Measurements from ENCODE around the gene PLSCR4. TPM values are rescaled to one million over a fixed set of nuclear protein-coding genes. Genes with fewer than 3 reads are reported as not detected.

The PLSCR4 gene
- total RNA-seq, 2 experiments from 2014 or later: not detected

- ChIA-PET POLR2A (interaction anchor here (1.7 kb wide), 1 partner anchor 10 kb away, joined by 8 read pairs; no protein-coding TSS in a partner anchor), CTCF (ENCODE audit: unreplicated experiment) (no interaction called here)
- TF ChIP-seq EZH2phosphoT487 (IDR thresholded peaks at IDR 0.05; ENCODE audit: borderline replicate concordance, low read depth, low read length): no peak
- no peak for TF ChIP-seq CTCF (conservative IDR thresholded peaks at IDR 0.05; ENCODE audit: low read length)
- no peaks in the 10 kb centered on the region for H3K9me3 ChIP-seq (ENCODE audit: low read length)
- no peak overlapping the region for H2AFZ ChIP-seq (ENCODE audit: low read length)
- no peak for DNase-seq (ENCODE audit: low spot score)
- no peak overlapping the region for H3K4me3 ChIP-seq (ENCODE audit: low read depth, low read length, poor library complexity, severe bottlenecking)
- no peaks in the 10 kb centered on the region for H3K36me3 ChIP-seq (ENCODE audit: insufficient read depth, low read length)
- intact Hi-C loops (cut with micrococcal nuclease; ENCODE audit: unreplicated experiment): no loop called here
- no peaks in the 10 kb centered on the region for H3K4me1 ChIP-seq (ENCODE audit: insufficient read depth, low read length, poor library complexity, severe bottlenecking)
- H3K79me2 ChIP-seq (ENCODE audit: insufficient read depth, low read depth, low read length): no peaks in the 10 kb centered on the region
- H4K20me1 ChIP-seq (ENCODE audit: insufficient read depth, low read length): no peaks in the 10 kb centered on the region
- no TSS peak for BruUV-seq (replicated peaks)
- H3K9me2 ChIP-seq (ENCODE audit: insufficient read depth, low read length): no peaks in the 10 kb centered on the region
- no peak overlapping the region for H3K27ac ChIP-seq (ENCODE audit: low read depth, low read length, poor library complexity, severe bottlenecking)
- no peak overlapping the region for H3K4me2 ChIP-seq (ENCODE audit: low read length)
Observed at GRCh38 chr3:146165877-146166276, 85.0 kb downstream of the PLSCR4 start.

- Histone ChIP-seq H3K27ac (ENCODE audit: low read depth, low read length, poor library complexity, severe bottlenecking) (no peak overlapping the region), H3K79me2 (ENCODE audit: insufficient read depth, low read depth, low read length) (no peaks in the 10 kb centered on the region), H3K4me2 (ENCODE audit: low read length) (no peak overlapping the region), H3K36me3 (ENCODE audit: insufficient read depth, low read length) (no peaks in the 10 kb centered on the region), H2AFZ (ENCODE audit: low read length) (no peak overlapping the region), H3K9me3 (ENCODE audit: low read length) (no peaks in the 10 kb centered on the region), H3K9me2 (ENCODE audit: insufficient read depth, low read length) (no peaks in the 10 kb centered on the region), H3K4me1 (ENCODE audit: insufficient read depth, low read length, poor library complexity, severe bottlenecking) (no peaks in the 10 kb centered on the region), H4K20me1 (ENCODE audit: insufficient read depth, low read length) (no peaks in the 10 kb centered on the region), H3K4me3 (ENCODE audit: low read depth, low read length, poor library complexity, severe bottlenecking) (no peak overlapping the region)
- CTCF ChIA-PET (ENCODE audit: unreplicated experiment): no interaction called here
- TF ChIP-seq EZH2phosphoT487 (IDR thresholded peaks at IDR 0.05; ENCODE audit: borderline replicate concordance, low read depth, low read length) (no peak), CTCF (conservative IDR thresholded peaks at IDR 0.05; ENCODE audit: low read length) (no peak)
- no peak for DNase-seq (ENCODE audit: low spot score)
- intact Hi-C loops (cut with micrococcal nuclease; ENCODE audit: unreplicated experiment): no loop called here
- no TSS peak for BruUV-seq (replicated peaks)
- POLR2A ChIA-PET: interaction anchor here (1.7 kb wide), 1 partner anchor 9 kb away, joined by 8 read pairs; no protein-coding TSS in a partner anchor
Observed at GRCh38 chr3:146164971-146165769, 85.7 kb downstream of the PLSCR4 start.

- no peak for TF ChIP-seq EZH2phosphoT487 (IDR thresholded peaks at IDR 0.05; ENCODE audit: borderline replicate concordance, low read depth, low read length)
- no peak for TF ChIP-seq CTCF (conservative IDR thresholded peaks at IDR 0.05; ENCODE audit: low read length)
- Histone ChIP-seq H3K9me2 (ENCODE audit: insufficient read depth, low read length) (no peaks in the 10 kb centered on the region), H3K27ac (ENCODE audit: low read depth, low read length, poor library complexity, severe bottlenecking) (no peak overlapping the region), H3K4me2 (ENCODE audit: low read length) (no peak overlapping the region), H3K36me3 (ENCODE audit: insufficient read depth, low read length) (no peaks in the 10 kb centered on the region), H3K79me2 (ENCODE audit: insufficient read depth, low read depth, low read length) (no peaks in the 10 kb centered on the region), H4K20me1 (ENCODE audit: insufficient read depth, low read length) (no peaks in the 10 kb centered on the region), H3K4me3 (ENCODE audit: low read depth, low read length, poor library complexity, severe bottlenecking) (no peak overlapping the region), H2AFZ (ENCODE audit: low read length) (no peak overlapping the region), H3K9me3 (ENCODE audit: low read length) (no peaks in the 10 kb centered on the region), H3K4me1 (ENCODE audit: insufficient read depth, low read length, poor library complexity, severe bottlenecking) (no peaks in the 10 kb centered on the region)
- intact Hi-C loops (cut with micrococcal nuclease; ENCODE audit: unreplicated experiment): no loop called here
- ChIA-PET CTCF (ENCODE audit: unreplicated experiment) (no interaction called here), POLR2A (no interaction called here)
- no peak for DNase-seq (ENCODE audit: low spot score)
- BruUV-seq (replicated peaks): no TSS peak
Observed at GRCh38 chr3:146164506-146164905, 86.4 kb downstream of the PLSCR4 start.

Data from OCI-LY7 (cell line).